Measurements from ENCODE around the gene ESF1. TPM values are rescaled to one million over a fixed set of nuclear protein-coding genes. Genes with fewer than 3 reads are reported as not detected.

The ESF1 gene
- total RNA-seq, 1 experiment from 2014 or later: 28.7 TPM

DNA sequence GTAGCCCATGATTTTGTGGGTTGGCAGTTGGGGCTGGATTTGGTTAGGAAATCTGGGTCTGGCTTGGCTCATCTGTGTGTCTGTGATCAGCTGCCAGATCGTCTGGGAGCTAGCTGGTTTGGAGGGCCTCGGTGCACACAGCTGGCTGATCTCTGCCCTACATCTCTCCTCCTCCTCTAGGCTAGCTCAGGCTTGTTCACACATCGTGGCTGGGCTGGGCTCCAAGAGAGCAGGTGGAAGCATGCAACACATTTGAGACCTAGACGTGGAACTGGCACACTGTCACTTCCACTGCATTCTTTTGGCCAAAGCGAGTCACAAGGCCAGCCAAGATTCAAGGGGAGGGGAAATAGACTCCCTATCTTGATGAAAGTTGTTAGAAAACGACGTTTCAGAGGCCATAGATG, 16.0 kb upstream of the ESF1 start:
- no peaks in the 10 kb centered on the region for H3K4me1 Mint-ChIP-seq
- no peak for ATAC-seq
- ChIA-PET CTCF (interaction anchor here (1.2 to 1.3 kb wide), 2 partner anchors 12 to 29 kb away, joined by 4 to 6 read pairs; no protein-coding TSS in a partner anchor), POLR2A (no interaction called here)
- DNase-seq (ENCODE audit: low spot score): no peak
- H3K27ac Mint-ChIP-seq: 0 out of 2 replicates have a peak overlapping the region, but pooled peaks have one; percentile 24
- no peaks in the 10 kb centered on the region for H3K27me3 Mint-ChIP-seq (ENCODE audit: low read depth)
- no peak overlapping the region for H3K4me3 Mint-ChIP-seq
- no peaks in the 10 kb centered on the region for H3K9me3 Mint-ChIP-seq
- peaks cover 58% of the 10 kb centered on the region for H3K36me3 Mint-ChIP-seq
- no peak for TF ChIP-seq SMAD4 (CRISPR knock-in tag; IDR thresholded peaks at IDR 0.05)
- no peak for TF ChIP-seq ZNF121 (CRISPR knock-in tag; IDR thresholded peaks at IDR 0.05)
- TF ChIP-seq TP53 (CRISPR knock-in tag; IDR thresholded peaks at IDR 0.05): no peak
- no peak for TF ChIP-seq ZBTB21 (CRISPR knock-in tag; IDR thresholded peaks at IDR 0.05; ENCODE audit: borderline replicate concordance)
- TF ChIP-seq, protein P1, sequence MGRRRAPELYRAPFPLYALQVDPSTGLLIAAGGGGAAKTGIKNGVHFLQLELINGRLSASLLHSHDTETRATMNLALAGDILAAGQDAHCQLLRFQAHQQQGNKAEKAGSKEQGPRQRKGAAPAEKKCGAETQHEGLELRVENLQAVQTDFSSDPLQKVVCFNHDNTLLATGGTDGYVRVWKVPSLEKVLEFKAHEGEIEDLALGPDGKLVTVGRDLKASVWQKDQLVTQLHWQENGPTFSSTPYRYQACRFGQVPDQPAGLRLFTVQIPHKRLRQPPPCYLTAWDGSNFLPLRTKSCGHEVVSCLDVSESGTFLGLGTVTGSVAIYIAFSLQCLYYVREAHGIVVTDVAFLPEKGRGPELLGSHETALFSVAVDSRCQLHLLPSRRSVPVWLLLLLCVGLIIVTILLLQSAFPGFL (CRISPR knock-in tag; IDR thresholded peaks at IDR 0.05; ENCODE audit: borderline replicate concordance): no peak
- no peak for TF ChIP-seq ESRRA (CRISPR knock-in tag; IDR thresholded peaks at IDR 0.05; ENCODE audit: borderline replicate concordance)
- peak; percentile 30; the same call in 1 of the 2 replicates for TF ChIP-seq GABPB1 (CRISPR knock-in tag; IDR thresholded peaks at IDR 0.05)
- TF ChIP-seq, protein P2, sequence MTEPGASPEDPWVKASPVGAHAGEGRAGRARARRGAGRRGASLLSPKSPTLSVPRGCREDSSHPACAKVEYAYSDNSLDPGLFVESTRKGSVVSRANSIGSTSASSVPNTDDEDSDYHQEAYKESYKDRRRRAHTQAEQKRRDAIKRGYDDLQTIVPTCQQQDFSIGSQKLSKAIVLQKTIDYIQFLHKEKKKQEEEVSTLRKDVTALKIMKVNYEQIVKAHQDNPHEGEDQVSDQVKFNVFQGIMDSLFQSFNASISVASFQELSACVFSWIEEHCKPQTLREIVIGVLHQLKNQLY (CRISPR knock-in tag; IDR thresholded peaks at IDR 0.05): no peak

DNA sequence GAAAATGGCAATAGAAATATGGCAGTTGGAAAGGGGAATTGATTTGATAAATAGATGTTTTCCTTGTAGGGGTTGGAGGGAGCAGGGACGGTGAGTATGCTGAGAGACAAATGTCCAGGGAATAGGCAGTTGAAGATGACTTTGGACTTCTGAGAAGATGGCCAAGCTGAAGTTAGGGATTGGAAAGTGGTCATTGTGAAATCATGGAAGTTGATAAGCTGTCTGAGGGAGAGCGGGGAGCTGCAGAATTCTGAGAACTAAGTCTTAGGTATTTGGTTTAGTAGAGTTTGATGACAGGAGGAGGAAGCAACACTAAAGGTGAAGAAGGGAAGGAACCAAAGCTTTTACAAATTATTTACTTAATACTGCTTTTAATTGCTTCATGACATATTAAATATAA, 15.3 kb upstream of the ESF1 start:
- DNase-seq (ENCODE audit: low spot score): no peak
- Mint-ChIP-seq H3K4me1 (no peaks in the 10 kb centered on the region), H3K4me3 (no peak overlapping the region), H3K9me3 (no peaks in the 10 kb centered on the region), H3K36me3 (peaks cover 66% of the 10 kb centered on the region), H3K27me3 (ENCODE audit: low read depth) (no peaks in the 10 kb centered on the region), H3K27ac (no peak overlapping the region)
- ATAC-seq: no peak
- CTCF ChIA-PET: interaction anchor here (1.2 to 1.3 kb wide), 2 partner anchors 11 to 28 kb away, joined by 4 to 6 read pairs; no protein-coding TSS in a partner anchor
- POLR2A ChIA-PET: no interaction called here
- TF ChIP-seq, protein P3, sequence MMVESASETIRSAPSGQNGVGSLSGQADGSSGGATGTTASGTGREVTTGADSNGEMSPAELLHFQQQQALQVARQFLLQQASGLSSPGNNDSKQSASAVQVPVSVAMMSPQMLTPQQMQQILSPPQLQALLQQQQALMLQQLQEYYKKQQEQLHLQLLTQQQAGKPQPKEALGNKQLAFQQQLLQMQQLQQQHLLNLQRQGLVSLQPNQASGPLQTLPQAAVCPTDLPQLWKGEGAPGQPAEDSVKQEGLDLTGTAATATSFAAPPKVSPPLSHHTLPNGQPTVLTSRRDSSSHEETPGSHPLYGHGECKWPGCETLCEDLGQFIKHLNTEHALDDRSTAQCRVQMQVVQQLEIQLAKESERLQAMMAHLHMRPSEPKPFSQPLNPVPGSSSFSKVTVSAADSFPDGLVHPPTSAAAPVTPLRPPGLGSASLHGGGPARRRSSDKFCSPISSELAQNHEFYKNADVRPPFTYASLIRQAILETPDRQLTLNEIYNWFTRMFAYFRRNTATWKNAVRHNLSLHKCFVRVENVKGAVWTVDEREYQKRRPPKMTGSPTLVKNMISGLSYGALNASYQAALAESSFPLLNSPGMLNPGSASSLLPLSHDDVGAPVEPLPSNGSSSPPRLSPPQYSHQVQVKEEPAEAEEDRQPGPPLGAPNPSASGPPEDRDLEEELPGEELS (CRISPR knock-in tag; IDR thresholded peaks at IDR 0.05): no peak
- TF ChIP-seq CREM (CRISPR knock-in tag; IDR thresholded peaks at IDR 0.05) (no peak), RORB (CRISPR knock-in tag; IDR thresholded peaks at IDR 0.05) (no peak), GTF2I (CRISPR knock-in tag; conservative IDR thresholded peaks at IDR 0.05) (no peak), OVOL2 (CRISPR knock-in tag; IDR thresholded peaks at IDR 0.05; ENCODE audit: borderline replicate concordance) (no peak), NR3C1 (CRISPR knock-in tag; conservative IDR thresholded peaks at IDR 0.05; ENCODE audit: low read depth) (no peak), FOXK1 (CRISPR knock-in tag; IDR thresholded peaks at IDR 0.05) (no peak), JUN (CRISPR knock-in tag; IDR thresholded peaks at IDR 0.05) (no peak), ZNF263 (CRISPR knock-in tag; IDR thresholded peaks at IDR 0.05; ENCODE audit: low read depth) (no peak), KAT7 (CRISPR knock-in tag; IDR thresholded peaks at IDR 0.05; ENCODE audit: borderline replicate concordance) (no peak), GABPB1 (CRISPR knock-in tag; IDR thresholded peaks at IDR 0.05) (no peak), ETV6 (CRISPR knock-in tag; IDR thresholded peaks at IDR 0.05) (no peak)
- TF ChIP-seq, protein P4, sequence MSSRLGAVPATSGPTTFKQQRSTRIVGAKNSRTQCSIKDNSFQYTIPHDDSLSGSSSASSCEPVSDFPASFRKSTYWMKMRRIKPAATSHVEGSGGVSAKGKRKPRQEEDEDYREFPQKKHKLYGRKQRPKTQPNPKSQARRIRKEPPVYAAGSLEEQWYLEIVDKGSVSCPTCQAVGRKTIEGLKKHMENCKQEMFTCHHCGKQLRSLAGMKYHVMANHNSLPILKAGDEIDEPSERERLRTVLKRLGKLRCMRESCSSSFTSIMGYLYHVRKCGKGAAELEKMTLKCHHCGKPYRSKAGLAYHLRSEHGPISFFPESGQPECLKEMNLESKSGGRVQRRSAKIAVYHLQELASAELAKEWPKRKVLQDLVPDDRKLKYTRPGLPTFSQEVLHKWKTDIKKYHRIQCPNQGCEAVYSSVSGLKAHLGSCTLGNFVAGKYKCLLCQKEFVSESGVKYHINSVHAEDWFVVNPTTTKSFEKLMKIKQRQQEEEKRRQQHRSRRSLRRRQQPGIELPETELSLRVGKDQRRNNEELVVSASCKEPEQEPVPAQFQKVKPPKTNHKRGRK (CRISPR knock-in tag; IDR thresholded peaks at IDR 0.05; ENCODE audit: borderline replicate concordance): no peak
- TF ChIP-seq, protein P5, sequence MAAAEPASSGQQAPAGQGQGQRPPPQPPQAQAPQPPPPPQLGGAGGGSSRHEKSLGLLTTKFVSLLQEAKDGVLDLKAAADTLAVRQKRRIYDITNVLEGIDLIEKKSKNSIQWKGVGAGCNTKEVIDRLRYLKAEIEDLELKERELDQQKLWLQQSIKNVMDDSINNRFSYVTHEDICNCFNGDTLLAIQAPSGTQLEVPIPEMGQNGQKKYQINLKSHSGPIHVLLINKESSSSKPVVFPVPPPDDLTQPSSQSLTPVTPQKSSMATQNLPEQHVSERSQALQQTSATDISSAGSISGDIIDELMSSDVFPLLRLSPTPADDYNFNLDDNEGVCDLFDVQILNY (CRISPR knock-in tag; IDR thresholded peaks at IDR 0.05): no peak
- TF ChIP-seq, protein P1 (CRISPR knock-in tag; IDR thresholded peaks at IDR 0.05; ENCODE audit: borderline replicate concordance): no peak
- TF ChIP-seq, protein P6, sequence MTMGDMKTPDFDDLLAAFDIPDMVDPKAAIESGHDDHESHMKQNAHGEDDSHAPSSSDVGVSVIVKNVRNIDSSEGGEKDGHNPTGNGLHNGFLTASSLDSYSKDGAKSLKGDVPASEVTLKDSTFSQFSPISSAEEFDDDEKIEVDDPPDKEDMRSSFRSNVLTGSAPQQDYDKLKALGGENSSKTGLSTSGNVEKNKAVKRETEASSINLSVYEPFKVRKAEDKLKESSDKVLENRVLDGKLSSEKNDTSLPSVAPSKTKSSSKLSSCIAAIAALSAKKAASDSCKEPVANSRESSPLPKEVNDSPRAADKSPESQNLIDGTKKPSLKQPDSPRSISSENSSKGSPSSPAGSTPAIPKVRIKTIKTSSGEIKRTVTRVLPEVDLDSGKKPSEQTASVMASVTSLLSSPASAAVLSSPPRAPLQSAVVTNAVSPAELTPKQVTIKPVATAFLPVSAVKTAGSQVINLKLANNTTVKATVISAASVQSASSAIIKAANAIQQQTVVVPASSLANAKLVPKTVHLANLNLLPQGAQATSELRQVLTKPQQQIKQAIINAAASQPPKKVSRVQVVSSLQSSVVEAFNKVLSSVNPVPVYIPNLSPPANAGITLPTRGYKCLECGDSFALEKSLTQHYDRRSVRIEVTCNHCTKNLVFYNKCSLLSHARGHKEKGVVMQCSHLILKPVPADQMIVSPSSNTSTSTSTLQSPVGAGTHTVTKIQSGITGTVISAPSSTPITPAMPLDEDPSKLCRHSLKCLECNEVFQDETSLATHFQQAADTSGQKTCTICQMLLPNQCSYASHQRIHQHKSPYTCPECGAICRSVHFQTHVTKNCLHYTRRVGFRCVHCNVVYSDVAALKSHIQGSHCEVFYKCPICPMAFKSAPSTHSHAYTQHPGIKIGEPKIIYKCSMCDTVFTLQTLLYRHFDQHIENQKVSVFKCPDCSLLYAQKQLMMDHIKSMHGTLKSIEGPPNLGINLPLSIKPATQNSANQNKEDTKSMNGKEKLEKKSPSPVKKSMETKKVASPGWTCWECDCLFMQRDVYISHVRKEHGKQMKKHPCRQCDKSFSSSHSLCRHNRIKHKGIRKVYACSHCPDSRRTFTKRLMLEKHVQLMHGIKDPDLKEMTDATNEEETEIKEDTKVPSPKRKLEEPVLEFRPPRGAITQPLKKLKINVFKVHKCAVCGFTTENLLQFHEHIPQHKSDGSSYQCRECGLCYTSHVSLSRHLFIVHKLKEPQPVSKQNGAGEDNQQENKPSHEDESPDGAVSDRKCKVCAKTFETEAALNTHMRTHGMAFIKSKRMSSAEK (CRISPR knock-in tag; IDR thresholded peaks at IDR 0.05; ENCODE audit: borderline replicate concordance): no peak
